GM12878 (cell line): Measurements from ENCODE around the gene POC5. TPM values are rescaled to one million over a fixed set of nuclear protein-coding genes. Genes with fewer than 3 reads are reported as not detected.

Source experiments
- ATAC-seq: fragments of 200-7000 bp; cut with Tn5 transposase; 3 replicates; pipeline ENCODE4 v1.9.1; 2020; ENCODE audit warnings: mild to moderate bottlenecking, moderate library complexity
- BruUV-seq: library from RNA; stranded (reverse); fragments of 400-500 nt; replicated peaks from 2 replicates; lab custom pipeline; 2021; lab: Mats Ljungman, UMichigan
- CTCF ChIA-PET: fragments of 300-600 bp; sonication (Branson Sonifier 250); formaldehyde crosslinking; extraction: SDS; loops from one replicate; lab custom pipeline; 2021; ENCODE audit warnings: inconsistent platforms; lab: Yijun Ruan, JAX
- POLR2A ChIA-PET: fragments of 350-600 bp; formaldehyde crosslinking; extraction: SDS; loops from one replicate; lab custom pipeline; 2021; ENCODE audit warnings: inconsistent platforms; lab: Charles Lee
- RAD21 ChIA-PET: fragments of 300-600 bp; sonication (Branson Sonifier 250); formaldehyde crosslinking; loops from one replicate; lab custom pipeline; 2023; ENCODE audit warnings: antibody characterized with exemption; ENCODE audit not compliant: unreplicated experiment; lab: Charles Lee
- SMC1A ChIA-PET: fragments of 300-600 bp; sonication (Branson Sonifier 250); formaldehyde crosslinking; loops from one replicate; lab custom pipeline; 2023; ENCODE audit not compliant: unreplicated experiment, uncharacterized antibody; lab: Charles Lee
- DNase-seq: peaks from one replicate; pipeline ENCODE4 v3.0.0-alpha.2; 2011; ENCODE audit warnings: low read depth, low spot score
- FAIRE-seq: peaks from 3 replicates; lab custom pipeline; 2011; peaks lifted over from hg19 to GRCh38; lab: Jason Lieb, UNC
- H2AFZ ChIP-seq: 2 replicates; pipeline ENCODE4 v1.6.0; 2011; ENCODE audit warnings: low read depth, low read length, control low read depth; ENCODE audit not compliant: control insufficient read depth
- H3K27ac ChIP-seq: 2 replicates; pipeline ENCODE4 v1.5.1; 2011; ENCODE audit warnings: control low read depth; ENCODE audit not compliant: control insufficient read depth, insufficient read depth
- H3K27me3 ChIP-seq, 2 experiments: replicated peaks in 1 of 2; 2 replicates each; pipeline versions ENCODE4 v1.6.0 to v1.6.1; 2011; ENCODE audit warnings: low read length in 1 of 2; ENCODE audit not compliant: control insufficient read depth in 2 of 2, insufficient read depth in 2 of 2
- H3K36me3 ChIP-seq, 2 experiments: 2 replicates each; pipeline ENCODE4 v1.5.1; 2011; ENCODE audit warnings: low read length in 1 of 2; ENCODE audit not compliant: control insufficient read depth in 2 of 2, insufficient read depth in 2 of 2
- H3K4me1 ChIP-seq: 2 replicates; pipeline ENCODE4 v1.6.1; 2011; ENCODE audit warnings: mild to moderate bottlenecking, low read length, moderate library complexity, mixed read lengths; ENCODE audit not compliant: control insufficient read depth, insufficient read depth
- H3K4me2 ChIP-seq: 2 replicates; pipeline ENCODE4 v1.6.0; 2011; ENCODE audit warnings: control low read depth; ENCODE audit not compliant: control insufficient read depth, insufficient read depth
- H3K4me3 ChIP-seq: fragments of 200-600 bp; sonication (generic); 2 replicates; pipeline ENCODE4 v1.5.1; 2016
- H3K79me2 ChIP-seq: 2 replicates; pipeline ENCODE4 v1.6.0; 2011; ENCODE audit warnings: low read length; ENCODE audit not compliant: control insufficient read depth, insufficient read depth
- H3K9ac ChIP-seq: 2 replicates; pipeline ENCODE4 v1.8.0; 2011; ENCODE audit warnings: low read length, control low read depth, mixed read lengths; ENCODE audit not compliant: control insufficient read depth, insufficient read depth
- H3K9me3 ChIP-seq: replicated peaks from 3 replicates; pipeline ENCODE4 v1.5.1; 2011; ENCODE audit warnings: mild to moderate bottlenecking, low read length; ENCODE audit not compliant: control insufficient read depth, insufficient read depth
- H4K20me1 ChIP-seq: 2 replicates; pipeline ENCODE4 v1.6.0; 2011; ENCODE audit not compliant: control insufficient read depth, insufficient read depth
- ATF3 ChIP-seq: IDR thresholded peaks from 2 replicates; pipeline ENCODE4 v1.6.1; 2011; ENCODE audit warnings: low read depth, mild to moderate bottlenecking, low read length, moderate library complexity, borderline replicate concordance; ENCODE audit errors: extremely low read depth
- BCL11A ChIP-seq: IDR thresholded peaks from 2 replicates; pipeline ENCODE4 v1.6.1; 2011; ENCODE audit warnings: low read depth, low read length
- CBFB ChIP-seq: IDR thresholded peaks from 2 replicates; pipeline ENCODE4 v1.6.1; 2016; ENCODE audit warnings: antibody characterized with exemption, low read depth
- CBX3 ChIP-seq: fragments of 200-600 bp; sonication (generic); IDR thresholded peaks from 2 replicates; pipeline ENCODE4 v1.6.1; 2016; ENCODE audit warnings: low read depth, borderline replicate concordance
- E2F4 ChIP-seq: IDR thresholded peaks from 2 replicates; pipeline ENCODE4 v1.6.1; 2012; ENCODE audit warnings: low read depth, low read length, improper control_type of control experiment
- E2F8 ChIP-seq: fragments of 450-650 bp; IDR thresholded peaks from 2 replicates; pipeline ENCODE4 v1.6.1; 2018; ENCODE audit warnings: mild to moderate bottlenecking, low read depth, moderate library complexity; ENCODE audit not compliant: partially characterized antibody
- EGR1 ChIP-seq, 2 experiments: IDR thresholded peaks; 1 replicate in 1 of 2; 2 replicates in 1 of 2; pipeline ENCODE4 v1.6.1; 2011 to 2012; ENCODE audit warnings: low read depth in 2 of 2, low read length in 2 of 2, borderline replicate concordance in 1 of 2, mild to moderate bottlenecking in 1 of 2, moderate library complexity in 1 of 2
- HDGF ChIP-seq: fragments of 450-650 bp; IDR thresholded peaks from 2 replicates; pipeline ENCODE4 v1.6.1; 2016; ENCODE audit warnings: antibody characterized with exemption
- TBL1XR1 ChIP-seq: IDR thresholded peaks from 2 replicates; pipeline ENCODE4 v1.6.1; 2012; ENCODE audit warnings: low read depth, low read length, improper control_type of control experiment
- ZNF384 ChIP-seq: IDR thresholded peaks from 2 replicates; pipeline ENCODE4 v1.6.1; 2012; ENCODE audit warnings: low read depth, mild to moderate bottlenecking, low read length, improper control_type of control experiment, borderline replicate concordance
- ZSCAN29 ChIP-seq: fragments of 450-650 bp; IDR thresholded peaks from 2 replicates; pipeline ENCODE4 v1.6.1; 2017; ENCODE audit warnings: mild to moderate bottlenecking, moderate library complexity
- WGBS: methylation state at CpG from one replicate; pipeline ENCODE4 v1.1.6; 2016; ENCODE audit warnings: low lambda C conversion rate; ENCODE audit not compliant: insufficient replicate concordance, insufficient coverage; ENCODE audit errors: missing lambda C conversion rate; 5-methylcytosine and 5-hydroxymethylcytosine counted together
- in situ Hi-C: fragments of 300-500 bp; cut with MboI; formaldehyde crosslinking; loops from 9 replicates; pipeline ENCODE4 v1.14.3; 2018; ENCODE audit warnings: mixed read lengths
- intact Hi-C: fragments of 100-400 bp; cut with micrococcal nuclease; formaldehyde crosslinking; loops from one replicate; pipeline ENCODE4 v1.14.2; 2022; ENCODE audit not compliant: unreplicated experiment
- polyA plus RNA-seq, 11 experiments: library from polyadenylated mRNA; depleted of rRNA in 4 of 11; unstranded in 6 of 11; stranded (reverse) in 5 of 11; fragments of >200 nt; fragmentation: Nextera tagmentation in 4 of 11; fragmentation: Illumina TruSeq in 1 of 11; extraction: Ambion mirVana in 4 of 11; extraction: Trizol in 1 of 11; gene quantifications; 1 replicate in 1 of 11; 2 replicates in 10 of 11; pipeline versions ENCODE4 v1.2.1 to v1.2.3, GENCODE V29; 2011 to 2016; ENCODE audit warnings: inconsistent platforms in 2 of 11, missing spikeins in 2 of 11, low read depth in 1 of 11
- total RNA-seq, 4 experiments: library from RNA; depleted of rRNA in 3 of 4; stranded (reverse); fragments of >200 nt in 3 of 4; fragmentation: Illumina TruSeq in 1 of 4; extraction: Trizol in 1 of 4; gene quantifications; 2 replicates each; pipeline versions ENCODE4 v1.2.1 to v1.2.3, GENCODE V29; 2013 to 2021
- TF ChIP-seq, protein P1 (sequence below): fragments of 450-650 bp; IDR thresholded peaks from 2 replicates; pipeline ENCODE4 v1.6.1; 2017; ENCODE audit warnings: low read depth, mild to moderate bottlenecking, moderate library complexity

The POC5 gene
- total and polyA plus RNA-seq, 10 of the 15 experiments (the other 5 are each of a cell fraction or from before 2014, with no cell fraction given): 13.1 to 25.6 (median 21.8) TPM

DNA sequence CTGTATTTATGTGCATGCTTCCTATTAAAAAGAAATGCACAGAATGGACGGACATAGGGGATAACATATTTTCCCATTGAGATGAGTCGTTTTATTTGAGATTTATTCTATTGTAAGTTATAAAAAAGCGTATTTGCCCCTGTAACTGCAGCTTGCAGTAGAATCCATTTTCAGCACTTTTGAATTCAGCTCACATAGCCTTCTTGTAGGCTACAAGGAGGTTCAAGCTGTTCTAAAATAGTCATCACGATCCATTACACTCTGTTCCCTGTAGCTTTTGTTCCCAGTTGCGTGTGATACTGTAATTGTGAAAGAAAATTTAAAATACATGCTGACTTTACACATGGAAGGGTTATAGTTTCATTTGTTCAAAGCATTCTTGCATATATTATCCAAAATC lies 40.9 kb upstream of the POC5 start:
- Histone ChIP-seq H3K36me3 (no peaks in the 10 kb centered on the region), H2AFZ (no peak overlapping the region), H3K9me3 (no peaks in the 10 kb centered on the region), H3K27ac (no peak overlapping the region), H4K20me1 (no peaks in the 10 kb centered on the region), H3K27me3 (no peaks in the 10 kb centered on the region; a peak in 1 of 4 replicates), H3K79me2 (no peaks in the 10 kb centered on the region), H3K4me3 (no peak overlapping the region), H3K4me1 (no peaks in the 10 kb centered on the region), H3K4me2 (no peak overlapping the region), H3K9ac (no peak overlapping the region)
- ChIA-PET SMC1A (interaction anchor here (1.3 kb wide), 1 partner anchor 11 kb away, joined by 3 read pairs; no protein-coding TSS in a partner anchor), CTCF (no interaction called here), RAD21 (no interaction called here), POLR2A (no interaction called here)
- BruUV-seq: no TSS peak
- TF ChIP-seq ATF3 (no peak), CBFB (no peak)
- no peak for ATAC-seq
- in situ Hi-C loops (no loop called here), intact Hi-C loops (no loop called here)
- DNase-seq: no peak
- FAIRE-seq: no peak
- 44% methylated on average over 5 of the region's 5 CpGs for WGBS

GRCh38 chr5:75756981-75757380 lies 39.7 kb upstream of the POC5 start:
- POLR2A ChIA-PET: no interaction called here
- H3K36me3 ChIP-seq: no peaks in the 10 kb centered on the region
- no peak for FAIRE-seq
- CTCF ChIA-PET: no interaction called here
- no peaks in the 10 kb centered on the region for H3K9me3 ChIP-seq
- ATAC-seq: no peak
- no TSS peak for BruUV-seq
- no peak overlapping the region for H3K9ac ChIP-seq
- H3K4me2 ChIP-seq: no peak overlapping the region
- no peak for DNase-seq
- SMC1A ChIA-PET: no interaction called here
- no peaks in the 10 kb centered on the region for H3K4me1 ChIP-seq
- intact Hi-C loops: no loop called here
- RAD21 ChIA-PET: no interaction called here
- no peak overlapping the region for H3K27ac ChIP-seq
- H3K79me2 ChIP-seq: no peaks in the 10 kb centered on the region
- in situ Hi-C loops: no loop called here
- no peak overlapping the region for H2AFZ ChIP-seq
- H3K4me3 ChIP-seq: no peak overlapping the region
- no peaks in the 10 kb centered on the region for H4K20me1 ChIP-seq
- no peaks in the 10 kb centered on the region; a peak in 1 of 4 replicates for H3K27me3 ChIP-seq
- no peak for TF ChIP-seq EGR1 (IDR thresholded peaks at IDR 0.05; ENCODE audit: borderline replicate concordance in 1 of 2, low read depth in 2 of 2, low read length in 2 of 2)
- TF ChIP-seq ZNF384: no peak
- no peak for TF ChIP-seq E2F8
- TF ChIP-seq, protein P1, sequence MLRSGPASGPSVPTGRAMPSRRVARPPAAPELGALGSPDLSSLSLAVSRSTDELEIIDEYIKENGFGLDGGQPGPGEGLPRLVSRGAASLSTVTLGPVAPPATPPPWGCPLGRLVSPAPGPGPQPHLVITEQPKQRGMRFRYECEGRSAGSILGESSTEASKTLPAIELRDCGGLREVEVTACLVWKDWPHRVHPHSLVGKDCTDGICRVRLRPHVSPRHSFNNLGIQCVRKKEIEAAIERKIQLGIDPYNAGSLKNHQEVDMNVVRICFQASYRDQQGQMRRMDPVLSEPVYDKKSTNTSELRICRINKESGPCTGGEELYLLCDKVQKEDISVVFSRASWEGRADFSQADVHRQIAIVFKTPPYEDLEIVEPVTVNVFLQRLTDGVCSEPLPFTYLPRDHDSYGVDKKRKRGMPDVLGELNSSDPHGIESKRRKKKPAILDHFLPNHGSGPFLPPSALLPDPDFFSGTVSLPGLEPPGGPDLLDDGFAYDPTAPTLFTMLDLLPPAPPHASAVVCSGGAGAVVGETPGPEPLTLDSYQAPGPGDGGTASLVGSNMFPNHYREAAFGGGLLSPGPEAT: no peak
- no peak for TF ChIP-seq BCL11A
- no peak for TF ChIP-seq ZSCAN29
- TF ChIP-seq CBX3: no peak
- TF ChIP-seq E2F4: no peak
- TF ChIP-seq HDGF: no peak
- TF ChIP-seq TBL1XR1: no peak
